ENCODE results near the gene HIRA.
A peak's percentile ranks its signal among the peaks of the same experiment; 100 is the strongest.
"Not testable (repeated sequence)": the region's sequence is repeated elsewhere in the genome, so short reads cannot be mapped to it uniquely, and the experiment has no call there.

The HIRA gene

GRCh38 chr22:19306535-19306934 is 125.0 kb downstream of the HIRA start:
- not testable (repeated sequence) for DNase-seq

GRCh38 chr22:19304547-19304946 is 127.0 kb downstream of the HIRA start:
- no peak for DNase-seq

- no peak for DNase-seq
These were observed 127.7 kb downstream of the HIRA start for GRCh38 chr22:19303785-19304184.

- DNase-seq: no peak
These were observed 135.8 kb downstream of the HIRA start for GRCh38 chr22:19295733-19296132.

GRCh38 chr22:19292458-19293230 is 138.9 kb downstream of the HIRA start:
- no peak for DNase-seq

- peak; percentile 75 for DNase-seq
These were observed 139.7 kb downstream of the HIRA start, which contains the start of gene CLTCL1 for GRCh38 chr22:19291580-19292457. TSS of gene CLTCL1 (minus strand) at chr22:19291719. CDS start at chr22:19291641, 78 bp downstream.

GRCh38 chr22:19291218-19291579 is 140.3 kb downstream of the HIRA start:
- peak; percentile 18 for DNase-seq

GRCh38 chr22:19290400-19291217 is 140.9 kb downstream of the HIRA start:
- peak; percentile 7 for DNase-seq

GRCh38 chr22:19289475-19290161 is 141.9 kb downstream of the HIRA start:
- DNase-seq: peak; percentile 4

GRCh38 chr22:19287889-19288288 is 143.6 kb downstream of the HIRA start:
- no peak for DNase-seq

- no peak for DNase-seq
These were observed 144.3 kb downstream of the HIRA start for GRCh38 chr22:19287076-19287707.

- no peak for DNase-seq
These were observed 145.7 kb downstream of the HIRA start for GRCh38 chr22:19285831-19286230.

Data from activated CD4-positive, alpha-beta T cell treated with anti-CD3 and anti-CD28 coated beads for 48 hours (primary cell).